SK-N-SH treated with all-trans-retinoic acid at 6 μM for 48 hours (cell line): ENCODE results near the gene LITAF.

Experiments
- ARNTL ChIP-seq: fragments of 450-650 bp; formaldehyde crosslinking; IDR thresholded peaks from 2 replicates; pipeline ENCODE4 v1.5.0; 2020; ENCODE audit warnings: low read depth, mild to moderate bottlenecking, moderate library complexity, borderline replicate concordance
- BACH2 ChIP-seq: fragments of 250-450 bp; sonication (Bioruptor Pico); IDR thresholded peaks from 2 replicates; pipeline ENCODE4 v1.9.0; 2021; ENCODE audit warnings: mild to moderate bottlenecking, borderline replicate concordance
- ESRRG ChIP-seq: fragments of 250-450 bp; sonication (Bioruptor Pico); IDR thresholded peaks from 2 replicates; pipeline ENCODE4 v1.6.1; 2021; ENCODE audit warnings: mild to moderate bottlenecking
- ISL1 ChIP-seq: fragments of 250-450 bp; sonication (Bioruptor Pico); IDR thresholded peaks from 2 replicates; pipeline ENCODE4 v2.1.2; 2022; ENCODE audit warnings: mild to moderate bottlenecking, moderate library complexity
- OSR1 ChIP-seq: fragments of 250-450 bp; sonication (Bioruptor Pico); IDR thresholded peaks from 2 replicates; pipeline ENCODE4 v1.8.0; 2022; ENCODE audit warnings: moderate library complexity, mild to moderate bottlenecking, inconsistent platforms
- SNAI2 ChIP-seq: fragments of 250-450 bp; sonication (Bioruptor Pico); IDR thresholded peaks from 2 replicates; pipeline ENCODE4 v1.5.0; 2020; ENCODE audit warnings: mild to moderate bottlenecking, moderate library complexity
- ZC3H10 ChIP-seq: fragments of 250-450 bp; sonication (Bioruptor Pico); IDR thresholded peaks from 2 replicates; pipeline ENCODE4 v1.5.1; 2021; ENCODE audit warnings: mild to moderate bottlenecking, moderate library complexity
- ZNF565 ChIP-seq: fragments of 450-650 bp; formaldehyde crosslinking; conservative IDR thresholded peaks from 2 replicates; pipeline ENCODE4 v1.5.0; 2020; ENCODE audit warnings: low read depth, mild to moderate bottlenecking, moderate library complexity
- ZNF70 ChIP-seq: fragments of 450-650 bp; formaldehyde crosslinking; IDR thresholded peaks from 2 replicates; pipeline ENCODE4 v1.5.0; 2020; ENCODE audit warnings: mild to moderate bottlenecking, moderate library complexity
- ZNF8 ChIP-seq: fragments of 450-650 bp; formaldehyde crosslinking; IDR thresholded peaks from 2 replicates; pipeline ENCODE4 v1.5.0; 2020; ENCODE audit warnings: mild to moderate bottlenecking, moderate library complexity
- TF ChIP-seq, protein P1 (sequence below): fragments of 250-450 bp; sonication (Bioruptor Pico); IDR thresholded peaks from 2 replicates; pipeline ENCODE4 v1.5.1; 2020; ENCODE audit warnings: low read depth, mild to moderate bottlenecking, moderate library complexity
- TF ChIP-seq, protein P2 (sequence below): fragments of 250-450 bp; sonication (Bioruptor Pico); IDR thresholded peaks from 2 replicates; pipeline ENCODE4 v1.5.1; 2021; ENCODE audit warnings: mild to moderate bottlenecking, moderate library complexity

- TF ChIP-seq ISL1 (CRISPR knock-in tag) (no peak), ZNF565 (no peak), ZNF8 (CRISPR knock-in tag) (no peak), ESRRG (CRISPR knock-in tag) (no peak), ZC3H10 (CRISPR knock-in tag) (no peak), ZNF70 (CRISPR knock-in tag) (no peak), BACH2 (CRISPR knock-in tag) (no peak), SNAI2 (no peak), OSR1 (CRISPR knock-in tag) (no peak), ARNTL (CRISPR knock-in tag) (no peak)
- TF ChIP-seq, protein P1, sequence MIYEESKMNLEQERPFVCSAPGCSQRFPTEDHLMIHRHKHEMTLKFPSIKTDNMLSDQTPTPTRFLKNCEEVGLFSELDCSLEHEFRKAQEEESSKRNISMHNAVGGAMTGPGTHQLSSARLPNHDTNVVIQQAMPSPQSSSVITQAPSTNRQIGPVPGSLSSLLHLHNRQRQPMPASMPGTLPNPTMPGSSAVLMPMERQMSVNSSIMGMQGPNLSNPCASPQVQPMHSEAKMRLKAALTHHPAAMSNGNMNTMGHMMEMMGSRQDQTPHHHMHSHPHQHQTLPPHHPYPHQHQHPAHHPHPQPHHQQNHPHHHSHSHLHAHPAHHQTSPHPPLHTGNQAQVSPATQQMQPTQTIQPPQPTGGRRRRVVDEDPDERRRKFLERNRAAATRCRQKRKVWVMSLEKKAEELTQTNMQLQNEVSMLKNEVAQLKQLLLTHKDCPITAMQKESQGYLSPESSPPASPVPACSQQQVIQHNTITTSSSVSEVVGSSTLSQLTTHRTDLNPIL (CRISPR knock-in tag): no peak
- TF ChIP-seq, protein P2, sequence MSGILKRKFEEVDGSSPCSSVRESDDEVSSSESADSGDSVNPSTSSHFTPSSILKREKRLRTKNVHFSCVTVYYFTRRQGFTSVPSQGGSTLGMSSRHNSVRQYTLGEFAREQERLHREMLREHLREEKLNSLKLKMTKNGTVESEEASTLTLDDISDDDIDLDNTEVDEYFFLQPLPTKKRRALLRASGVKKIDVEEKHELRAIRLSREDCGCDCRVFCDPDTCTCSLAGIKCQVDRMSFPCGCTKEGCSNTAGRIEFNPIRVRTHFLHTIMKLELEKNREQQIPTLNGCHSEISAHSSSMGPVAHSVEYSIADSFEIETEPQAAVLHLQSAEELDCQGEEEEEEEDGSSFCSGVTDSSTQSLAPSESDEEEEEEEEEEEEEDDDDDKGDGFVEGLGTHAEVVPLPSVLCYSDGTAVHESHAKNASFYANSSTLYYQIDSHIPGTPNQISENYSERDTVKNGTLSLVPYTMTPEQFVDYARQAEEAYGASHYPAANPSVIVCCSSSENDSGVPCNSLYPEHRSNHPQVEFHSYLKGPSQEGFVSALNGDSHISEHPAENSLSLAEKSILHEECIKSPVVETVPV: no peak
These were observed 85.9 kb downstream of the LITAF start for GRCh38 chr16:11500700-11501346.
